Activated CD8-positive, alpha-beta T cell treated with anti-CD3 and anti-CD28 coated beads for 36 hours (primary cell): Measurements from ENCODE around the gene AREL1. TPM values are rescaled to one million over a fixed set of nuclear protein-coding genes. Genes with fewer than 3 reads are reported as not detected.

Source experiments
- ATAC-seq: fragments of 200-7000 bp; cut with Tn5 transposase; one replicate; pipeline ENCODE4 v1.10.0; 2021; ENCODE audit warnings: mild to moderate bottlenecking, moderate library complexity
- CTCF ChIA-PET: fragments of 350-600 bp; sonication (Branson Sonifier 250); formaldehyde crosslinking; loops from one replicate; lab custom pipeline; 2021; ENCODE audit warnings: antibody characterized with exemption; lab: Charles Lee
- POLR2A ChIA-PET: fragments of 350-600 bp; sonication (Branson Sonifier 250); formaldehyde crosslinking; loops from one replicate; lab custom pipeline; 2021; ENCODE audit warnings: antibody characterized with exemption; lab: Charles Lee
- DNase-seq: peaks from one replicate; pipeline ENCODE4 v3.0.0-alpha.2; 2020
- H3K27ac Mint-ChIP-seq: one replicate; pipeline ENCODE4 v1.8.0; 2021; ENCODE audit warnings: mild to moderate bottlenecking, mixed read lengths
- H3K27me3 Mint-ChIP-seq: one replicate; pipeline ENCODE4 v1.8.0; 2021; ENCODE audit warnings: mixed read lengths
- H3K36me3 Mint-ChIP-seq: one replicate; pipeline ENCODE4 v1.8.0; 2021; ENCODE audit warnings: low read depth, mixed read lengths
- H3K4me1 Mint-ChIP-seq: one replicate; pipeline ENCODE4 v1.8.0; 2021; ENCODE audit warnings: low read depth, mixed read lengths
- H3K4me3 Mint-ChIP-seq: one replicate; pipeline ENCODE4 v1.8.0; 2021; ENCODE audit warnings: mild to moderate bottlenecking, moderate library complexity, mixed read lengths
- H3K9me3 Mint-ChIP-seq: one replicate; pipeline ENCODE4 v1.8.0; 2021; ENCODE audit warnings: mixed read lengths
- intact Hi-C: fragments of 100-400 bp; cut with micrococcal nuclease; formaldehyde crosslinking; loops from one replicate; pipeline ENCODE4 v1.10.0; 2022
- total RNA-seq, 2 experiments: library from RNA; stranded (reverse); gene quantifications; one replicate each; pipeline ENCODE4 v1.2.3, GENCODE V29; 2021
- TF ChIP-seq, protein P1 (sequence below): fragments of 200-600 bp; IDR thresholded peaks from one replicate; pipeline ENCODE4 v1.8.0; 2022; ENCODE audit warnings: antibody characterized with exemption, mild to moderate bottlenecking

AREL1 gene
- total RNA-seq, 2 experiments from 2014 or later: 26.4 to 28.2 TPM

DNA sequence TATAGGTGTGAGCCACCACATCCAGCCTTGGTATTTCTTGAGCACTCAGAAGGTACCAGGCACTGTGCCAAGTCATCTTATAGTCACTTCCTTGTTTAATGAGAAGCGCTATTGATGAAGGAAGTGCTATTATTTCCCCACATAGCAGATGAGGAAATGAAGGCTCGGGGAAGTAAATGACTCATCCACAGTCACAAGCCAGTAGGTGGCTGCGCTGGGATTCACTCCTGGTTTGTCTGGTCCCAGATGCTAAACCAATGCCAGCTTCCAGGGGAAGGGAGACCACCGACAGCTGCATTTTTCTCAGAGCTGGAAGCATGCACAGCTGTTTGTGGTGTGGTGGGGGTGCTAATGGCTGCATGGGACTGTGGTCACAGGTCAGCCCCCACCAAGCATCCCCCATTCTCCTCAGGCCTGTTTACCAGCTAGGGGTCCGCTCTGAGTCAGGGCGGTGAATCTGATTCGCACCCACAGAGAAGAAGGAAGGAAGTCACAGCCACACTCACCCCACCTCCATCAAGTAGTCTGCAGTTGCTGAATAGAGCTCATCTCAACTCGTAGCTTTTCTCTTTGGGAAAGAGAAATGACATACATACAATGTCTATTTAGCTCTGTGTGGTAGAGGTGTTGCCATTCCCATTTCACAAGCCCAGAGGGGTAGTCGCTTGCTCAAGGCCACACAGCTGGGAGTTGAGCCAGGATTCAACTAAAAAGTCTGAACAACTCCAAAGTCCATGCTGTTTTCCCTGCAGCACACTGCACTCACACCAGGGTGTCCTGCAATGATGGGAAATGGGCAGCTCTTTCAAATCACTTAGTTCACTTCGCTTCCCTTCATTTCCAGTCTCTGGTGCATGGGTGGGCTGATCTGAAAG lies 94.6 kb downstream of the AREL1 start:
- peaks cover 7% of the 10 kb centered on the region for H3K27me3 Mint-ChIP-seq
- POLR2A ChIA-PET: interaction anchor here (0.6 to 1.7 kb wide), 8 partner anchors 9 to 258 kb away, joined by 3 to 4 read pairs (median 3); no protein-coding TSS in a partner anchor
- peaks cover 64% of the 10 kb centered on the region for H3K4me1 Mint-ChIP-seq

DNA sequence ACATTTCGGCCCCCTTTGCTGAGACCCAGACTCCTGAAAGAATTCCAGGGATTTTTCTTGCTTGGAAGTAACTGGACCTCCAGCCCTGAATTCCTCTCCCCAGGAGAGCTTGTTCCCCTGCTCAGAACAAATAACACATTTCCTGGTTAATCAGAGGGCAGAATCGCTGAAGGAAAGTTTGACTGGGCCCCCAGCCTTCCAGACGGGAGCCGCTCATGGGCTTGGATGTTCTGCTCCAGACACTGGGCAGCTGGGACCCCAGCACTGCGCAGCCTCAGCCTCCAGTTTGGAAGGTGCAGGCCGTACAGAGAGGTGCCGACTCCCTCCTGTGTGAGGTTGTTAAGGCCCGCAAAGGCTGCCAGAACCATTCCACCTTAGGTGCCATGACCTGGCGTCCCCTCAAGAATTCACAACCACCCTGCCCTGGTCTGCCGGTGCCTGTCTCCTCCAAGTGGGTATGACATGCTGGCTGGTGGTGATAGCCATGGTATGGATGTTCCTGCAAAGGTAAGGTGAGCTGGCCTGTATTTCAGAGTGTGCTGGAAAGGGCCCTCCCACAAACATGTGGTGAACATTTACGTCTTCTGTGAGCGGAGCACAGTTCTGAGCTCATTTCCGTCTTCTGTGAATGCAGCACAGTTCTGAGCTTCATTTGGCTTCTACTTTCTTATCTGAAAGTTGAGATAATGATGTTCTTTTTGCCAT lies 95.7 kb downstream of the AREL1 start:
- H3K27ac Mint-ChIP-seq: no peak overlapping the region
- TF ChIP-seq, protein P1, sequence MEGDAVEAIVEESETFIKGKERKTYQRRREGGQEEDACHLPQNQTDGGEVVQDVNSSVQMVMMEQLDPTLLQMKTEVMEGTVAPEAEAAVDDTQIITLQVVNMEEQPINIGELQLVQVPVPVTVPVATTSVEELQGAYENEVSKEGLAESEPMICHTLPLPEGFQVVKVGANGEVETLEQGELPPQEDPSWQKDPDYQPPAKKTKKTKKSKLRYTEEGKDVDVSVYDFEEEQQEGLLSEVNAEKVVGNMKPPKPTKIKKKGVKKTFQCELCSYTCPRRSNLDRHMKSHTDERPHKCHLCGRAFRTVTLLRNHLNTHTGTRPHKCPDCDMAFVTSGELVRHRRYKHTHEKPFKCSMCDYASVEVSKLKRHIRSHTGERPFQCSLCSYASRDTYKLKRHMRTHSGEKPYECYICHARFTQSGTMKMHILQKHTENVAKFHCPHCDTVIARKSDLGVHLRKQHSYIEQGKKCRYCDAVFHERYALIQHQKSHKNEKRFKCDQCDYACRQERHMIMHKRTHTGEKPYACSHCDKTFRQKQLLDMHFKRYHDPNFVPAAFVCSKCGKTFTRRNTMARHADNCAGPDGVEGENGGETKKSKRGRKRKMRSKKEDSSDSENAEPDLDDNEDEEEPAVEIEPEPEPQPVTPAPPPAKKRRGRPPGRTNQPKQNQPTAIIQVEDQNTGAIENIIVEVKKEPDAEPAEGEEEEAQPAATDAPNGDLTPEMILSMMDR: no peak
- ATAC-seq (no peak), DNase-seq (no peak)
- ChIA-PET CTCF (interaction anchor here (1.0 to 5.1 kb wide), 2 partner anchors 8 to 10 kb away, joined by 3 to 40 read pairs; no protein-coding TSS in a partner anchor), POLR2A (no interaction called here)
- H3K4me3 Mint-ChIP-seq: no peak overlapping the region
- intact Hi-C loops: loop anchor here (5.0 to 10.0 kb wide), 2 partner anchors 95 to 218 kb away; partner anchors contain the start of genes AREL1 and FCF1
- H3K4me1 Mint-ChIP-seq: peaks cover 64% of the 10 kb centered on the region
- peaks cover 7% of the 10 kb centered on the region for H3K27me3 Mint-ChIP-seq
- H3K9me3 Mint-ChIP-seq: no peaks in the 10 kb centered on the region
- H3K36me3 Mint-ChIP-seq: no peaks in the 10 kb centered on the region

More for the DNA sequence above, 94.6 kb downstream of the AREL1 start:
- Mint-ChIP-seq H3K4me3 (peak overlapping the region; percentile 39), H3K9me3 (no peaks in the 10 kb centered on the region), H3K27ac (peak overlapping the region; percentile 70), H3K36me3 (no peaks in the 10 kb centered on the region)
- CTCF ChIA-PET: interaction anchor here (0.9 to 5.1 kb wide), 10 partner anchors 9 to 243 kb away, joined by 3 to 40 read pairs (median 3); partner anchors contain the start of gene YLPM1
- TF ChIP-seq, protein P1: no peak
- intact Hi-C loops: loop anchor here (5.0 to 10.0 kb wide), 2 partner anchors 94 to 216 kb away; partner anchors contain the start of genes AREL1 and FCF1
- DNase-seq (peak; percentile 91), ATAC-seq (peak; percentile 83)

DNA sequence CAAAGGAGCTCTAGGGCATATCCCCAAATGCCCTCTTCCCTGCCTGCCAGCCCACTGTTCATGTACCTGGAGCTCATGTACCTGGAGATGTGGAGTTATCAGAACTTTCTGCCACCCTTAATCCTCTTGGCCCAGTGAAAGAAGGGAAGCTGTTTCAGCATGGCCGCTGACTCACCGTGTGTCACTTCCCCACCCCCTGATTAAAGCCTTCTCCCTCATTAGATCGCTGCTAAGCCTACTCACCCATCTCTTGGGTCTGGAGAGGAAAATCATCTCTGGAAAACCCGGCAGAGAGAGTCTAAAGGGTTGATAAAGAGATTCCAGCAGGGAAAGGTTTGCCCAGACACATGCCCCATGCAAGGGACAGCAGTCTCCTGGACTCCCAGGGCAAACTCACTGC lies 96.4 kb downstream of the AREL1 start:
- H3K27me3 Mint-ChIP-seq: peaks cover 7% of the 10 kb centered on the region
- CTCF ChIA-PET: interaction anchor here (5.1 kb wide), 1 partner anchor 7 kb away, joined by 40 read pairs; no protein-coding TSS in a partner anchor
- intact Hi-C loops: loop anchor here (5.0 to 10.0 kb wide), 2 partner anchors 96 to 218 kb away; partner anchors contain the start of genes AREL1 and FCF1
- no peaks in the 10 kb centered on the region for H3K9me3 Mint-ChIP-seq
- ATAC-seq (no peak), DNase-seq (peak; percentile 68)
- no peak overlapping the region for H3K27ac Mint-ChIP-seq
- POLR2A ChIA-PET: no interaction called here
- no peak overlapping the region for H3K4me3 Mint-ChIP-seq
- H3K4me1 Mint-ChIP-seq: peaks cover 64% of the 10 kb centered on the region
- no peaks in the 10 kb centered on the region for H3K36me3 Mint-ChIP-seq
- TF ChIP-seq, protein P1: no peak

DNA sequence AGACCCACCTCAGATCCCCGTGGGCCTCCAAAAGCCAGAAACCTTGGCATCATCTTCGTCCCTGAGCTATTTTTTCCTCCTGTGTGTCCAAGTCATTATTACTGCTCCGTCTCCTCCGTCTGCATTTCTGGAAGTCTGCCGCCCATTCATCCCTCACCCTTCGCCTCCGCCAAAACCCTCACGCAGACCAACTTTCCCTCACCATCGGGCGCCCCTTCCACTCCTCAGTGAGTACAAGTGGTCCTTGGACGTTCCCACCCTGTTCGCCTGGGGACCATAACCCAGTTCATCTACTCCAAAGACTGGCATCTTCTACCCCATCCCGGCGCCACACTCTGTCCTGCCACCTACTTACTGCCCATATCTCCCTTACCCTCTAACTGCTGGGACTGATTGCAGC lies 97.1 kb downstream of the AREL1 start:
- no peak for DNase-seq
- ChIA-PET POLR2A (interaction anchor here (0.6 to 0.7 kb wide), 2 partner anchors 142 to 346 kb away, joined by 3 read pairs; no protein-coding TSS in a partner anchor), CTCF (interaction anchor here (0.9 to 1.0 kb wide), 2 partner anchors 8 to 147 kb away, joined by 3 read pairs; no protein-coding TSS in a partner anchor)
- Mint-ChIP-seq H3K27ac (no peak overlapping the region), H3K9me3 (no peaks in the 10 kb centered on the region), H3K4me3 (no peak overlapping the region), H3K36me3 (no peaks in the 10 kb centered on the region), H3K27me3 (peaks cover 10% of the 10 kb centered on the region), H3K4me1 (peaks cover 58% of the 10 kb centered on the region)
- ATAC-seq: no peak
- TF ChIP-seq, protein P1: no peak
- intact Hi-C loops: loop anchor here (5.0 to 10.0 kb wide), 2 partner anchors 97 to 219 kb away; partner anchors contain the start of genes AREL1 and FCF1
